Smooth muscle cell (in vitro differentiated cells): ENCODE results near the gene HEMGN. TPM values are rescaled to one million over a fixed set of nuclear protein-coding genes. Genes with fewer than 3 reads are reported as not detected.

Experiments
- DNase-seq: peaks from one replicate; lab custom pipeline; 2025; ENCODE audit not compliant: unreplicated experiment; lab: John Stamatoyannopoulos, UW
- H2AFZ ChIP-seq: fragments of 200-600 bp; sonication (generic); 2 replicates; pipeline ENCODE4 v1.6.0; 2016; ENCODE audit warnings: antibody characterized with exemption, low read depth, mild to moderate bottlenecking
- H3F3A ChIP-seq: fragments of 200-600 bp; sonication (generic); 2 replicates; pipeline ENCODE4 v1.6.0; 2017; ENCODE audit warnings: antibody characterized with exemption, low read depth
- H3K27ac ChIP-seq: fragments of 200-600 bp; sonication (generic); 2 replicates; pipeline ENCODE4 v1.5.1; 2016; ENCODE audit warnings: low read depth, mild to moderate bottlenecking
- H3K27me3 ChIP-seq: fragments of 200-600 bp; sonication (generic); 2 replicates; pipeline ENCODE4 v1.6.1; 2016; ENCODE audit warnings: low read depth, mild to moderate bottlenecking
- H3K36me3 ChIP-seq: fragments of 200-600 bp; sonication (generic); 2 replicates; pipeline ENCODE4 v1.5.1; 2016; ENCODE audit warnings: low read depth
- H3K4me1 ChIP-seq: fragments of 200-600 bp; sonication (generic); 2 replicates; pipeline ENCODE4 v1.5.1; 2016; ENCODE audit warnings: low read depth
- H3K4me2 ChIP-seq: fragments of 200-600 bp; sonication (generic); 2 replicates; pipeline ENCODE4 v1.6.0; 2016; ENCODE audit warnings: mild to moderate bottlenecking
- H3K4me3 ChIP-seq: fragments of 200-600 bp; sonication (generic); 2 replicates; pipeline ENCODE4 v1.5.1; 2016; ENCODE audit warnings: mild to moderate bottlenecking
- H3K79me2 ChIP-seq: fragments of 200-600 bp; sonication (generic); 2 replicates; pipeline ENCODE4 v1.6.0; 2016; ENCODE audit warnings: low read depth, mild to moderate bottlenecking
- H3K9ac ChIP-seq: fragments of 200-600 bp; sonication (generic); 2 replicates; pipeline ENCODE4 v1.6.0; 2016; ENCODE audit warnings: low read depth
- H3K9me3 ChIP-seq: fragments of 200-600 bp; sonication (generic); replicated peaks from 2 replicates; pipeline ENCODE4 v1.5.1; 2016; ENCODE audit warnings: low read depth
- H4K20me1 ChIP-seq: fragments of 200-600 bp; sonication (generic); 2 replicates; pipeline ENCODE4 v1.6.0; 2016; ENCODE audit warnings: low read depth
- WGBS: methylation state at CpG from one replicate; pipeline ENCODE4 v1.1.7; 2016; ENCODE audit warnings: low lambda C conversion rate; 5-methylcytosine and 5-hydroxymethylcytosine counted together
- polyA plus RNA-seq: library from polyadenylated mRNA; unstranded; fragments of >200 nt; fragmentation: Nextera tagmentation; extraction: Ambion mirVana; gene quantifications from 2 replicates; pipeline ENCODE4 v1.2.1, GENCODE V29; 2016
- total RNA-seq: library from RNA; depleted of rRNA; stranded (reverse); fragments of >200 nt; gene quantifications from 2 replicates; pipeline ENCODE4 v1.2.3, GENCODE V29; 2014
- TF ChIP-seq, protein P1 (sequence below): fragments of 200-600 bp; sonication (generic); IDR thresholded peaks from 2 replicates; pipeline ENCODE4 v1.5.1; 2017; ENCODE audit warnings: borderline replicate concordance, mild to moderate bottlenecking, antibody characterized with exemption; ENCODE audit not compliant: insufficient read depth, poor library complexity, severe bottlenecking

HEMGN gene
- total and polyA plus RNA-seq, 2 experiments from 2014 or later, result not detected

DNA sequence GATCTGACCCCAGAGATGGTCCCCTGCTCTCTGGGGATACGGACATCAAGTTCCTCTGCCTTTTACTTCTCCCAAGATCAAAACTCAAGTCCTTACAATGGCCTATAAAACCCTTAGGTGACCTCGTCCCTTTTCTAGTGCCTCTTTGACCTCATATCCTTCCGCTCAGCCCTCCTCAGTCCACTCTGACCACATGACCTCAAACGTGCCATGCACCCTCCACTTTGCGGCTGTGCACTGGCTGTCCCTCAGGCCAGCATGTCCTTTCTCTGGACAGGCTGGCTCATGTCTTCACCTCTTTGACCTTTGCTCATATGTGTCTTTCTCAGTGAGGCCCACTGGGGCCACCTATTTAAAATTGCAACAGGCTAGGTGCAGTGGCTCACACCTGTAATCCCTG, 30.3 kb downstream of the HEMGN start:
- no peaks in the 10 kb centered on the region for H3F3A ChIP-seq
- H2AFZ ChIP-seq, result no peak overlapping the region
- peaks cover 12% of the 10 kb centered on the region for H4K20me1 ChIP-seq
- no peak overlapping the region for H3K9ac ChIP-seq
- DNase-seq, result no peak
- no peaks in the 10 kb centered on the region for H3K9me3 ChIP-seq
- H3K36me3 ChIP-seq, result peaks cover 1% of the 10 kb centered on the region
- H3K27me3 ChIP-seq, result no peaks in the 10 kb centered on the region
- H3K27ac ChIP-seq, result no peak overlapping the region
- H3K79me2 ChIP-seq, result no peaks in the 10 kb centered on the region
- 98% methylated on average over 5 of the region's 5 CpGs for WGBS
- H3K4me1 ChIP-seq, result no peaks in the 10 kb centered on the region
- no peak overlapping the region for H3K4me2 ChIP-seq
- TF ChIP-seq, protein P1, sequence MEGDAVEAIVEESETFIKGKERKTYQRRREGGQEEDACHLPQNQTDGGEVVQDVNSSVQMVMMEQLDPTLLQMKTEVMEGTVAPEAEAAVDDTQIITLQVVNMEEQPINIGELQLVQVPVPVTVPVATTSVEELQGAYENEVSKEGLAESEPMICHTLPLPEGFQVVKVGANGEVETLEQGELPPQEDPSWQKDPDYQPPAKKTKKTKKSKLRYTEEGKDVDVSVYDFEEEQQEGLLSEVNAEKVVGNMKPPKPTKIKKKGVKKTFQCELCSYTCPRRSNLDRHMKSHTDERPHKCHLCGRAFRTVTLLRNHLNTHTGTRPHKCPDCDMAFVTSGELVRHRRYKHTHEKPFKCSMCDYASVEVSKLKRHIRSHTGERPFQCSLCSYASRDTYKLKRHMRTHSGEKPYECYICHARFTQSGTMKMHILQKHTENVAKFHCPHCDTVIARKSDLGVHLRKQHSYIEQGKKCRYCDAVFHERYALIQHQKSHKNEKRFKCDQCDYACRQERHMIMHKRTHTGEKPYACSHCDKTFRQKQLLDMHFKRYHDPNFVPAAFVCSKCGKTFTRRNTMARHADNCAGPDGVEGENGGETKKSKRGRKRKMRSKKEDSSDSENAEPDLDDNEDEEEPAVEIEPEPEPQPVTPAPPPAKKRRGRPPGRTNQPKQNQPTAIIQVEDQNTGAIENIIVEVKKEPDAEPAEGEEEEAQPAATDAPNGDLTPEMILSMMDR, result no peak
- no peak overlapping the region for H3K4me3 ChIP-seq

DNA sequence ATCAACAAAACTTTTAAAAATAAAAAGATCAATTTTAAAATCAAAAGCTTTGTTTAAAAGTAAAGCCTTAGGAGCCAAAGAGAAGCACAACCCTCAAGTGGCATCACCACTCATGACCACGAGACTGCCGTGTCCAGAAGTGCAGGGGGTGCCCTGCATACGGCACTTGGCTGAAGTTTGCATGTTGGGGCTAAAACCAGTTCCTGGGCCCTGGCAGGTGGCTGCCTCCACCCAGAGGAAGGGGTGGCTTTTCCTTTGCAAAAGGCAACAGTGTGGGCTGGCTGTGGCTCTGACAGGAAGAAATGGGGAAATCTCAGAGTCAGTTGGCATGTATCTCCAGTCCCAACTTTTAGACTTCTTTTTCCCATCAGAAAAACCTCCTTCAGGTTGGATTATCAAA, 30.9 kb downstream of the HEMGN start:
- no peaks in the 10 kb centered on the region for H3K36me3 ChIP-seq
- TF ChIP-seq, protein P1, result no peak
- H3K4me1 ChIP-seq, result no peaks in the 10 kb centered on the region
- H3K79me2 ChIP-seq, result no peaks in the 10 kb centered on the region
- no peak overlapping the region for H3K4me2 ChIP-seq
- no peak overlapping the region for H3K9ac ChIP-seq
- peaks cover 12% of the 10 kb centered on the region for H4K20me1 ChIP-seq
- no peaks in the 10 kb centered on the region for H3K27me3 ChIP-seq
- WGBS, result 99% methylated on average over 3 of the region's 3 CpGs
- no peak for DNase-seq
- no peaks in the 10 kb centered on the region for H3K9me3 ChIP-seq
- no peak overlapping the region for H3K27ac ChIP-seq
- no peaks in the 10 kb centered on the region for H3F3A ChIP-seq
- H3K4me3 ChIP-seq, result no peak overlapping the region
- H2AFZ ChIP-seq, result no peak overlapping the region

DNA sequence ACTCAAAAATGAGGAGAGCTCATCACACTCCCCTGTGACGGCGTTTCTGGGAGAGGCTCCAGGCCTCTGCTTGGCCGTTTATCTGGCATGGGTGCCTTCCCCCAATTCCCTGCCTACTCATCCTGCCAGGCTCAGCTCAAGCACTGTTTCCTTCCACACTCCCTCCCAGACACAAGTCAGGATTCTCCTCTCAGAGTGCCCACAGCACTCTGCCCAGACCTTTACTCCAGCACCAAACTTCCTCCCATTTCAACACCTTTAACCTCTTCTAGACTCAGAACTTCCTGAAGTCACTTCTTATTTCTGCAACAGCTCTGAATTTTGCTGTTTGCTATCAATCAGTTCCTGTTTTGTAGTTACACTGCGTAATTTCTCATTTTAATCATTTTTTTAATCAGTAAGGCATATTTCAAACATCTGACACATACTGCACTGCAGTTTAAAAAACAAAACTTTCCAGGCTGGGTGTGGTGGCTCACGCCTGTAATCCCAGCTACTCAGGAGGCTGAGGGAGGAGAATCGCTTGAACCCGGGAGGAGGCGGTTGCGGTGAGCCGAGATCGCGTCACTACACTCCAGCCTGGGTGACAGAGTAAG, 31.6 kb downstream of the HEMGN start:
- H4K20me1 ChIP-seq, result peaks cover 12% of the 10 kb centered on the region
- H3K9ac ChIP-seq, result no peak overlapping the region
- 89% methylated on average over 12 of the region's 12 CpGs for WGBS
- H3K79me2 ChIP-seq, result no peaks in the 10 kb centered on the region
- no peaks in the 10 kb centered on the region for H3K9me3 ChIP-seq
- H3K4me1 ChIP-seq, result no peaks in the 10 kb centered on the region
- no peaks in the 10 kb centered on the region for H3F3A ChIP-seq
- H3K36me3 ChIP-seq, result no peaks in the 10 kb centered on the region
- H2AFZ ChIP-seq, result no peak overlapping the region
- H3K4me2 ChIP-seq, result no peak overlapping the region
- no peak for DNase-seq
- no peaks in the 10 kb centered on the region for H3K27me3 ChIP-seq
- no peak overlapping the region for H3K4me3 ChIP-seq
- TF ChIP-seq, protein P1, result no peak
- no peak overlapping the region for H3K27ac ChIP-seq

DNA sequence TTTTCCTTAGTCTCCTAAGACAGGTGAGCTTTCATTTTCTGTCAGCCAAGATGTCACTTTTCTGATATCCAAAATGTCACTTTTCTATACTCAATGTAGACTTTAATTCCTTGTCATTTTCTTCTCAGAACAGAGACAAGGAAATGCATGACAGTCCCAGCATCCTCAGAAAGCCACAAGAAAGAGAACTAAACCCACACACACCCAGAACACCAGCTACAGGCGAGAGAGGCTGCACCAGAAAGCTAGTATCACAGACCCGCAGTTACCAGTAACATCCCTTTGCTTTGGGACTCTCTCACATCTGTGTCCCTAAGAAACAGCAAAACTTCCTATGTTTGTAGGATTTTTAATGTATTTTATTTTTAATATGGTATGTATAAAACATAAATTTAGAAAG, 32.7 kb downstream of the HEMGN start:
- no peaks in the 10 kb centered on the region for H3F3A ChIP-seq
- H4K20me1 ChIP-seq, result peaks cover 12% of the 10 kb centered on the region
- no peaks in the 10 kb centered on the region for H3K9me3 ChIP-seq
- H3K4me2 ChIP-seq, result no peak overlapping the region
- H3K9ac ChIP-seq, result no peak overlapping the region
- TF ChIP-seq, protein P1, result no peak
- no peak overlapping the region for H2AFZ ChIP-seq
- H3K4me3 ChIP-seq, result no peak overlapping the region
- no peak overlapping the region for H3K27ac ChIP-seq
- no peaks in the 10 kb centered on the region for H3K27me3 ChIP-seq
- WGBS, result 95% methylated on average over 2 of the region's 2 CpGs
- no peak for DNase-seq
- no peaks in the 10 kb centered on the region for H3K79me2 ChIP-seq
- H3K4me1 ChIP-seq, result no peaks in the 10 kb centered on the region
- H3K36me3 ChIP-seq, result no peaks in the 10 kb centered on the region
